Measurements from ENCODE around the gene ATP11A. TPM values are rescaled to one million over a fixed set of nuclear protein-coding genes. Genes with fewer than 3 reads are reported as not detected.

Gene ATP11A
- total RNA-seq, 1 donor from 2014 or later: 109 TPM

- H3K36me3 Mint-ChIP-seq (ENCODE audit: insufficient read depth): no peaks in the 10 kb centered on the region
- H3K9me3 Mint-ChIP-seq (ENCODE audit: low read depth): no peaks in the 10 kb centered on the region
- peaks cover 30% of the 10 kb centered on the region for H3K4me1 Mint-ChIP-seq (ENCODE audit: low read depth)
- H3K27me3 Mint-ChIP-seq: peaks cover 2% of the 10 kb centered on the region
- no peak overlapping the region for H3K4me3 Mint-ChIP-seq (ENCODE audit: low read depth)
- no peak overlapping the region for H3K27ac Mint-ChIP-seq
- TF ChIP-seq CTCF (IDR thresholded peaks at IDR 0.05; ENCODE audit: unreplicated experiment): no peak
- DNase-seq (ENCODE audit: low spot score, unreplicated experiment): no peak
These were observed 200.7 kb downstream of the ATP11A start for GRCh38 chr13:112890316-112891145.

GRCh38 chr13:112891477-112892401 lies 201.9 kb downstream of the ATP11A start:
- Mint-ChIP-seq H3K27ac (peak overlapping the region; percentile 99), H3K27me3 (peaks cover 2% of the 10 kb centered on the region), H3K9me3 (ENCODE audit: low read depth) (no peaks in the 10 kb centered on the region), H3K4me1 (ENCODE audit: low read depth) (peaks cover 28% of the 10 kb centered on the region), H3K36me3 (ENCODE audit: insufficient read depth) (no peaks in the 10 kb centered on the region), H3K4me3 (ENCODE audit: low read depth) (peak overlapping the region; percentile 62)
- DNase-seq (ENCODE audit: low spot score, unreplicated experiment): no peak
- no peak for TF ChIP-seq CTCF (IDR thresholded peaks at IDR 0.05; ENCODE audit: unreplicated experiment)

GRCh38 chr13:112892426-112893206 lies 202.8 kb downstream of the ATP11A start:
- Mint-ChIP-seq H3K9me3 (ENCODE audit: low read depth) (no peaks in the 10 kb centered on the region), H3K36me3 (ENCODE audit: insufficient read depth) (no peaks in the 10 kb centered on the region), H3K4me3 (ENCODE audit: low read depth) (peak overlapping the region; percentile 62), H3K27me3 (peaks cover 2% of the 10 kb centered on the region), H3K4me1 (ENCODE audit: low read depth) (peaks cover 28% of the 10 kb centered on the region), H3K27ac (peak overlapping the region; percentile 99)
- DNase-seq (ENCODE audit: low spot score, unreplicated experiment): peak; percentile 46
- TF ChIP-seq CTCF (IDR thresholded peaks at IDR 0.05; ENCODE audit: unreplicated experiment): no peak

- no peak for TF ChIP-seq CTCF (IDR thresholded peaks at IDR 0.05; ENCODE audit: unreplicated experiment)
- Mint-ChIP-seq H3K36me3 (ENCODE audit: insufficient read depth) (no peaks in the 10 kb centered on the region), H3K9me3 (ENCODE audit: low read depth) (no peaks in the 10 kb centered on the region), H3K4me3 (ENCODE audit: low read depth) (peak overlapping the region; percentile 62), H3K4me1 (ENCODE audit: low read depth) (peaks cover 28% of the 10 kb centered on the region), H3K27me3 (peaks cover 2% of the 10 kb centered on the region), H3K27ac (peak overlapping the region; percentile 99)
- no peak for DNase-seq (ENCODE audit: low spot score, unreplicated experiment)
These were observed 203.3 kb downstream of the ATP11A start for GRCh38 chr13:112893207-112893569.
